ENCODE measurements around the gene ARHGDIB.

ARHGDIB gene

DNA sequence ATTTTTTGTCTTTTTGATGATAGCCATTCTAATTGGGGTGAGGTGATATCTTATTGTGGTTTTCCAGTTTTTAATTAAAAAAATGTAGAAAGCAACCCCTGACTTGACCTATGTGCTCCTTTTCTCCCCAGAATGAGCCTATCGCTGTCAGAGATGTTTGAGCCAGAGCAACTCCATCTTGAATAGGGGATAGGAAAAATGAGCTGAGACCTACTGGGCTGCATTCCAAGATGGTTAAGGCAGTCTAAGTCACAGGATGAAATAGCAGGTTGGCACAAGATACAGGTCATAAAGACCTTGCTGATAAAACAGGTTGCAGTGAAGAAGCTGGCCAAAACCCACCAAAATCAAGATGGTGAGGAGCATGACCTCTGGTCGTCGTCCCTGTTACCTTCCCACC lies 36.9 kb downstream of the ARHGDIB start:
- TF ChIP-seq, protein P1, sequence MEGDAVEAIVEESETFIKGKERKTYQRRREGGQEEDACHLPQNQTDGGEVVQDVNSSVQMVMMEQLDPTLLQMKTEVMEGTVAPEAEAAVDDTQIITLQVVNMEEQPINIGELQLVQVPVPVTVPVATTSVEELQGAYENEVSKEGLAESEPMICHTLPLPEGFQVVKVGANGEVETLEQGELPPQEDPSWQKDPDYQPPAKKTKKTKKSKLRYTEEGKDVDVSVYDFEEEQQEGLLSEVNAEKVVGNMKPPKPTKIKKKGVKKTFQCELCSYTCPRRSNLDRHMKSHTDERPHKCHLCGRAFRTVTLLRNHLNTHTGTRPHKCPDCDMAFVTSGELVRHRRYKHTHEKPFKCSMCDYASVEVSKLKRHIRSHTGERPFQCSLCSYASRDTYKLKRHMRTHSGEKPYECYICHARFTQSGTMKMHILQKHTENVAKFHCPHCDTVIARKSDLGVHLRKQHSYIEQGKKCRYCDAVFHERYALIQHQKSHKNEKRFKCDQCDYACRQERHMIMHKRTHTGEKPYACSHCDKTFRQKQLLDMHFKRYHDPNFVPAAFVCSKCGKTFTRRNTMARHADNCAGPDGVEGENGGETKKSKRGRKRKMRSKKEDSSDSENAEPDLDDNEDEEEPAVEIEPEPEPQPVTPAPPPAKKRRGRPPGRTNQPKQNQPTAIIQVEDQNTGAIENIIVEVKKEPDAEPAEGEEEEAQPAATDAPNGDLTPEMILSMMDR (IDR thresholded peaks at IDR 0.05; ENCODE audit: insufficient read depth, low read length): no peak
- TF ChIP-seq, protein P2, sequence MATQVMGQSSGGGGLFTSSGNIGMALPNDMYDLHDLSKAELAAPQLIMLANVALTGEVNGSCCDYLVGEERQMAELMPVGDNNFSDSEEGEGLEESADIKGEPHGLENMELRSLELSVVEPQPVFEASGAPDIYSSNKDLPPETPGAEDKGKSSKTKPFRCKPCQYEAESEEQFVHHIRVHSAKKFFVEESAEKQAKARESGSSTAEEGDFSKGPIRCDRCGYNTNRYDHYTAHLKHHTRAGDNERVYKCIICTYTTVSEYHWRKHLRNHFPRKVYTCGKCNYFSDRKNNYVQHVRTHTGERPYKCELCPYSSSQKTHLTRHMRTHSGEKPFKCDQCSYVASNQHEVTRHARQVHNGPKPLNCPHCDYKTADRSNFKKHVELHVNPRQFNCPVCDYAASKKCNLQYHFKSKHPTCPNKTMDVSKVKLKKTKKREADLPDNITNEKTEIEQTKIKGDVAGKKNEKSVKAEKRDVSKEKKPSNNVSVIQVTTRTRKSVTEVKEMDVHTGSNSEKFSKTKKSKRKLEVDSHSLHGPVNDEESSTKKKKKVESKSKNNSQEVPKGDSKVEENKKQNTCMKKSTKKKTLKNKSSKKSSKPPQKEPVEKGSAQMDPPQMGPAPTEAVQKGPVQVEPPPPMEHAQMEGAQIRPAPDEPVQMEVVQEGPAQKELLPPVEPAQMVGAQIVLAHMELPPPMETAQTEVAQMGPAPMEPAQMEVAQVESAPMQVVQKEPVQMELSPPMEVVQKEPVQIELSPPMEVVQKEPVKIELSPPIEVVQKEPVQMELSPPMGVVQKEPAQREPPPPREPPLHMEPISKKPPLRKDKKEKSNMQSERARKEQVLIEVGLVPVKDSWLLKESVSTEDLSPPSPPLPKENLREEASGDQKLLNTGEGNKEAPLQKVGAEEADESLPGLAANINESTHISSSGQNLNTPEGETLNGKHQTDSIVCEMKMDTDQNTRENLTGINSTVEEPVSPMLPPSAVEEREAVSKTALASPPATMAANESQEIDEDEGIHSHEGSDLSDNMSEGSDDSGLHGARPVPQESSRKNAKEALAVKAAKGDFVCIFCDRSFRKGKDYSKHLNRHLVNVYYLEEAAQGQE (IDR thresholded peaks at IDR 0.05; ENCODE audit: insufficient replicate concordance, low read depth): no peak
- TF ChIP-seq SPI1 (IDR thresholded peaks at IDR 0.05; ENCODE audit: borderline replicate concordance, low read depth) (no peak), GABPA (IDR thresholded peaks at IDR 0.05; ENCODE audit: low read depth) (no peak), POLR2AphosphoS5 (IDR thresholded peaks at IDR 0.05; ENCODE audit: low read depth) (no peak)
- Histone ChIP-seq H3K4me3 (replicated peaks; ENCODE audit: insufficient read depth, low read length) (no peak overlapping the region), H3K27ac (replicated peaks) (no peak overlapping the region), H3K27me3 (ENCODE audit: insufficient read depth, poor library complexity, severe bottlenecking) (no peaks in the 10 kb centered on the region)
- no peak for DNase-seq (ENCODE audit: low read depth in 1 of 2, low spot score in 1 of 2)

DNA sequence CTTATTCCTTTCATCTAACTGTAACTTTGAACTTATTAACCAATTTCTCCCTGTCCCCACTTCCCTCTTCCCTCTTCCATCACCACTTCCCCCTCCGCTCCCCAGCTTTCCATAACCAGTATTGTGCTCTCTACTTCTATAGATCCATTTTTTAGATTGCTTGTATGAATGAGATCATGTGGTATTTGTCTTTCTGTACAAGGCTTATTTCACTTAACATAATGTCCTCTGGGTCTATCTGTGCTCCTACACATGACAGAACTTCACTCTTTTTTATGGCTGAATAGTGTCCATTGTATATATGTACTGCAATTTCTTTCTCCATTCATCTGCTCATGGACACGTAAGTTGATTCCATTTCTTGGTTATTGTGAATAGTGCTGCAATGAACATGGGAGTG lies 37.5 kb downstream of the ARHGDIB start:
- Histone ChIP-seq H3K27me3 (ENCODE audit: insufficient read depth, poor library complexity, severe bottlenecking) (no peaks in the 10 kb centered on the region), H3K4me3 (replicated peaks; ENCODE audit: insufficient read depth, low read length) (no peak overlapping the region), H3K27ac (replicated peaks) (no peak overlapping the region)
- no peak for DNase-seq (ENCODE audit: low read depth in 1 of 2, low spot score in 1 of 2)
- no peak for TF ChIP-seq GABPA (IDR thresholded peaks at IDR 0.05; ENCODE audit: low read depth)
- peak; percentile 63; the same call in 1 of the 2 replicates for TF ChIP-seq SPI1 (IDR thresholded peaks at IDR 0.05; ENCODE audit: borderline replicate concordance, low read depth)

DNA sequence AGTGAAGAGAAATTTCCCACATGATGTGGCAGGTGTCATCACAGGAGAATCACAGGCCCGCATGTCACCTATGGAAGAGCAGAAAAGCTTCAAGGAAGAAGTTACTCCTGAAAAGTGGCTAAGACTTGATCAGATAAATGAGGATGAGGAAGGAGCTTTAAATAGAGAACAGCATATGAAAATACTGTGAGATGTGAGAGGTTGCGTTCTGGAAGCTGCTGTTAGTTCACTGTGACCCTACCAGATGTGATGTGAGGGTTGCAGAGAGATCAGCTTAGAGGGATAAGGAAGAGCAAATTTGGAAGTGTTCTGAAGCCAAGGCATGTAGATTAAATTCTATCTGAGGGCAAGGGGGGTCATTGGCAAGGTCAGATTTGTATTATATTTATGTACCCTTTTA lies 40.2 kb downstream of the ARHGDIB start:
- no peak overlapping the region for H3K27ac ChIP-seq (replicated peaks)
- H3K4me3 ChIP-seq (replicated peaks; ENCODE audit: insufficient read depth, low read length): no peak overlapping the region
- no peak for DNase-seq (ENCODE audit: low read depth in 1 of 2, low spot score in 1 of 2)
- no peaks in the 10 kb centered on the region for H3K27me3 ChIP-seq (ENCODE audit: insufficient read depth, poor library complexity, severe bottlenecking)
- TF ChIP-seq GABPA (IDR thresholded peaks at IDR 0.05; ENCODE audit: low read depth) (no peak), POLR2AphosphoS5 (IDR thresholded peaks at IDR 0.05; ENCODE audit: low read depth) (no peak)

DNA sequence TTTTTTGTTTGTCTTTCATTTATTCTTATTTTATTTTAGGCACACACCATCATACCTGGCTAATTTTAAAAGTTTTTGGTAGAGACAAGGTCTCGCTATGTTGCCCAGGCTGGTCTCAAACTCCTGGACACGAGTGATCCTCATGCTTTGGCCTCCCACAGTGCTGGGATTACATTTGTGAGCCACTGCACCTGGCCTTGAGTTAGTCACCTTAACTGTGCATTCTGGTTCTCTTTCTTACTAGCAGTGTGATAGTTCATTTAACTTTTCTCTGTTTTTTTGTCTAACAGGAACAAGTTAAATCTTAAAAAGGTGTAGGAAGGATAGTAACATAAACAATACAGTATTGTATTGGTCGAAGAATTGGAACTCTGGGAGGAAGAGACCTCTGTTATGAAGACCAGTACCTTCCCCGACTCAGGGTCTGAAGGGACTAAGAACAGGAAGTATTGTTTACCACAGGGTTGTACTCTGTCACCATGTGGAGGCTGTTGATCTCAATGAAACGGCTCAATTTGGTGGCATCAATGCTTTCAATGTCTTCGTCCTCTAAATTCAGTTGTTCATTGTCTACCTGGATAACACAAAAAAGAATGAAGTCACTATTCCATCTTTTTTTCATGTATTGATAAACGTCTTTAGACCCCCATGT lies 40.8 kb downstream of the ARHGDIB start:
- TF ChIP-seq, protein P1 (IDR thresholded peaks at IDR 0.05; ENCODE audit: insufficient read depth, low read length): no peak
- TF ChIP-seq, protein P2 (IDR thresholded peaks at IDR 0.05; ENCODE audit: insufficient replicate concordance, low read depth): no peak
- TF ChIP-seq GABPA (IDR thresholded peaks at IDR 0.05; ENCODE audit: low read depth) (no peak), SPI1 (IDR thresholded peaks at IDR 0.05; ENCODE audit: borderline replicate concordance, low read depth) (no peak), POLR2AphosphoS5 (IDR thresholded peaks at IDR 0.05; ENCODE audit: low read depth) (no peak)
- no peak overlapping the region for H3K4me3 ChIP-seq (replicated peaks; ENCODE audit: insufficient read depth, low read length)
- H3K27me3 ChIP-seq (ENCODE audit: insufficient read depth, poor library complexity, severe bottlenecking): no peaks in the 10 kb centered on the region
- peak in 1 of 2 experiments; percentile 29 for DNase-seq (ENCODE audit: low read depth in 1 of 2, low spot score in 1 of 2)
- H3K27ac ChIP-seq (replicated peaks): no peak overlapping the region

DNA sequence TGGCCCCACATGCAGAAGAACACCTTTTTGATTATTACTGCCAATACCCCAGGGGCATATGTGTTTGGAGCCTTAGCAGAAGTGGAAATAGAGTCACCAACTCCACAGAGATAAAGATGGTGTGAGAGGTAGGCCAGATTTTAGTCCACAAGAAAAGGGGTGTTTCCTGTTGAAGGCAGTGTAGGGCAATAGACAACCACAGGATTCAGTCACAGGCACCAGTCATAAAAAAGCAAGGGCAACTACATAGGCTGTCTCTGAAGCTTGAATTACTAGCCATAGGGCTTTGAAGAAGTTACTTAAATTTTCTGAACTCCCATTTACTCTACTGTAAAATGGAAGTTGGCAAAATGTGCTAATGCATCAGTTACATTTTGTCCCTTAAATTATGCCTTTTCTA lies 41.9 kb downstream of the ARHGDIB start:
- H3K4me3 ChIP-seq (replicated peaks; ENCODE audit: insufficient read depth, low read length): no peak overlapping the region
- H3K27ac ChIP-seq (replicated peaks): no peak overlapping the region
- H3K27me3 ChIP-seq (ENCODE audit: insufficient read depth, poor library complexity, severe bottlenecking): no peaks in the 10 kb centered on the region
- DNase-seq (ENCODE audit: low read depth in 1 of 2, low spot score in 1 of 2): no peak
- TF ChIP-seq, protein P2 (IDR thresholded peaks at IDR 0.05; ENCODE audit: insufficient replicate concordance, low read depth): no peak
- TF ChIP-seq POLR2AphosphoS5 (IDR thresholded peaks at IDR 0.05; ENCODE audit: low read depth) (no peak), GABPA (IDR thresholded peaks at IDR 0.05; ENCODE audit: low read depth) (no peak), SPI1 (IDR thresholded peaks at IDR 0.05; ENCODE audit: borderline replicate concordance, low read depth) (no peak)
- TF ChIP-seq, protein P1 (IDR thresholded peaks at IDR 0.05; ENCODE audit: insufficient read depth, low read length): no peak
